ENCODE measurements around the gene SHISA9.

DNA sequence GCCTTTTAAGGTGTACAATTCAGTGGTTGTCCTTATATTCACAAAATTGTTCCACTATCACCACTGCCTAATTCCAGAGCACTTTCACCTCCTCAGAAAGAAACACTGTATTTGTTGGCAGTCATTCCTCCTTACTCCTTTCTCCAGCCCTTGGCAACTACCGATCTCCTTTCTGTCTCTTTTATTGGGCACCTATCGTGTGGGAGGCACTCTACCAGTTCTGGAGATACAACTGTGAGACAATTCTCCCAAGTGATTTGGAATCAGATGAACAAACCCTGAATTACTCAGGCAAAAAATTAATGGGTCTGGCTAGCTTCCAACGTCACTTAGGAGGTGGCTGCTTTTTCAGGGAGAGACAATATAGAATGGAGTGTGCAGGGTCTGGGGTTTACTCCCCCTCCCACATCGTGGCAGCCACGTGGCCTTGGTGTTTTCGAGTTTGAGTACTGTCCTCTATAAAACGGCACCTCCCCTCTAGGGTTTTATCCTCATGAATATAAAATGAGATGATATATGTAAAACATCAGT, 63.9 kb downstream of the SHISA9 start:
- TF ChIP-seq, protein P1, sequence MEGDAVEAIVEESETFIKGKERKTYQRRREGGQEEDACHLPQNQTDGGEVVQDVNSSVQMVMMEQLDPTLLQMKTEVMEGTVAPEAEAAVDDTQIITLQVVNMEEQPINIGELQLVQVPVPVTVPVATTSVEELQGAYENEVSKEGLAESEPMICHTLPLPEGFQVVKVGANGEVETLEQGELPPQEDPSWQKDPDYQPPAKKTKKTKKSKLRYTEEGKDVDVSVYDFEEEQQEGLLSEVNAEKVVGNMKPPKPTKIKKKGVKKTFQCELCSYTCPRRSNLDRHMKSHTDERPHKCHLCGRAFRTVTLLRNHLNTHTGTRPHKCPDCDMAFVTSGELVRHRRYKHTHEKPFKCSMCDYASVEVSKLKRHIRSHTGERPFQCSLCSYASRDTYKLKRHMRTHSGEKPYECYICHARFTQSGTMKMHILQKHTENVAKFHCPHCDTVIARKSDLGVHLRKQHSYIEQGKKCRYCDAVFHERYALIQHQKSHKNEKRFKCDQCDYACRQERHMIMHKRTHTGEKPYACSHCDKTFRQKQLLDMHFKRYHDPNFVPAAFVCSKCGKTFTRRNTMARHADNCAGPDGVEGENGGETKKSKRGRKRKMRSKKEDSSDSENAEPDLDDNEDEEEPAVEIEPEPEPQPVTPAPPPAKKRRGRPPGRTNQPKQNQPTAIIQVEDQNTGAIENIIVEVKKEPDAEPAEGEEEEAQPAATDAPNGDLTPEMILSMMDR (IDR thresholded peaks at IDR 0.05): no peak
- TF ChIP-seq POLR2AphosphoS5 (IDR thresholded peaks at IDR 0.05): no peak

All from prostate gland (tissue), 2 donors.